Smooth muscle cell (in vitro differentiated cells): ENCODE results near the gene FREY1. TPM values are rescaled to one million over a fixed set of nuclear protein-coding genes. Genes with fewer than 3 reads are reported as not detected.
"Not testable (repeated sequence)": the region's sequence is repeated elsewhere in the genome, so short reads cannot be mapped to it uniquely, and the experiment has no call there.

Source experiments
- DNase-seq: peaks from one replicate; lab custom pipeline; 2025; ENCODE audit not compliant: unreplicated experiment; lab: John Stamatoyannopoulos, UW
- H2AFZ ChIP-seq: fragments of 200-600 bp; sonication (generic); 2 replicates; pipeline ENCODE4 v1.6.0; 2016; ENCODE audit warnings: antibody characterized with exemption, low read depth, mild to moderate bottlenecking
- H3F3A ChIP-seq: fragments of 200-600 bp; sonication (generic); 2 replicates; pipeline ENCODE4 v1.6.0; 2017; ENCODE audit warnings: antibody characterized with exemption, low read depth
- H3K27ac ChIP-seq: fragments of 200-600 bp; sonication (generic); 2 replicates; pipeline ENCODE4 v1.5.1; 2016; ENCODE audit warnings: low read depth, mild to moderate bottlenecking
- H3K27me3 ChIP-seq: fragments of 200-600 bp; sonication (generic); 2 replicates; pipeline ENCODE4 v1.6.1; 2016; ENCODE audit warnings: low read depth, mild to moderate bottlenecking
- H3K36me3 ChIP-seq: fragments of 200-600 bp; sonication (generic); 2 replicates; pipeline ENCODE4 v1.5.1; 2016; ENCODE audit warnings: low read depth
- H3K4me1 ChIP-seq: fragments of 200-600 bp; sonication (generic); 2 replicates; pipeline ENCODE4 v1.5.1; 2016; ENCODE audit warnings: low read depth
- H3K4me2 ChIP-seq: fragments of 200-600 bp; sonication (generic); 2 replicates; pipeline ENCODE4 v1.6.0; 2016; ENCODE audit warnings: mild to moderate bottlenecking
- H3K4me3 ChIP-seq: fragments of 200-600 bp; sonication (generic); 2 replicates; pipeline ENCODE4 v1.5.1; 2016; ENCODE audit warnings: mild to moderate bottlenecking
- H3K79me2 ChIP-seq: fragments of 200-600 bp; sonication (generic); 2 replicates; pipeline ENCODE4 v1.6.0; 2016; ENCODE audit warnings: low read depth, mild to moderate bottlenecking
- H3K9ac ChIP-seq: fragments of 200-600 bp; sonication (generic); 2 replicates; pipeline ENCODE4 v1.6.0; 2016; ENCODE audit warnings: low read depth
- H3K9me3 ChIP-seq: fragments of 200-600 bp; sonication (generic); replicated peaks from 2 replicates; pipeline ENCODE4 v1.5.1; 2016; ENCODE audit warnings: low read depth
- H4K20me1 ChIP-seq: fragments of 200-600 bp; sonication (generic); 2 replicates; pipeline ENCODE4 v1.6.0; 2016; ENCODE audit warnings: low read depth
- WGBS: methylation state at CpG from one replicate; pipeline ENCODE4 v1.1.7; 2016; ENCODE audit warnings: low lambda C conversion rate; 5-methylcytosine and 5-hydroxymethylcytosine counted together
- polyA plus RNA-seq: library from polyadenylated mRNA; unstranded; fragments of >200 nt; fragmentation: Nextera tagmentation; extraction: Ambion mirVana; gene quantifications from 2 replicates; pipeline ENCODE4 v1.2.1, GENCODE V29; 2016
- total RNA-seq: library from RNA; depleted of rRNA; stranded (reverse); fragments of >200 nt; gene quantifications from 2 replicates; pipeline ENCODE4 v1.2.3, GENCODE V29; 2014
- TF ChIP-seq, protein P1 (sequence below): fragments of 200-600 bp; sonication (generic); IDR thresholded peaks from 2 replicates; pipeline ENCODE4 v1.5.1; 2017; ENCODE audit warnings: borderline replicate concordance, mild to moderate bottlenecking, antibody characterized with exemption; ENCODE audit not compliant: insufficient read depth, poor library complexity, severe bottlenecking

The FREY1 gene
- total and polyA plus RNA-seq, 2 experiments from 2014 or later: 0.22 to 0.57 TPM

DNA sequence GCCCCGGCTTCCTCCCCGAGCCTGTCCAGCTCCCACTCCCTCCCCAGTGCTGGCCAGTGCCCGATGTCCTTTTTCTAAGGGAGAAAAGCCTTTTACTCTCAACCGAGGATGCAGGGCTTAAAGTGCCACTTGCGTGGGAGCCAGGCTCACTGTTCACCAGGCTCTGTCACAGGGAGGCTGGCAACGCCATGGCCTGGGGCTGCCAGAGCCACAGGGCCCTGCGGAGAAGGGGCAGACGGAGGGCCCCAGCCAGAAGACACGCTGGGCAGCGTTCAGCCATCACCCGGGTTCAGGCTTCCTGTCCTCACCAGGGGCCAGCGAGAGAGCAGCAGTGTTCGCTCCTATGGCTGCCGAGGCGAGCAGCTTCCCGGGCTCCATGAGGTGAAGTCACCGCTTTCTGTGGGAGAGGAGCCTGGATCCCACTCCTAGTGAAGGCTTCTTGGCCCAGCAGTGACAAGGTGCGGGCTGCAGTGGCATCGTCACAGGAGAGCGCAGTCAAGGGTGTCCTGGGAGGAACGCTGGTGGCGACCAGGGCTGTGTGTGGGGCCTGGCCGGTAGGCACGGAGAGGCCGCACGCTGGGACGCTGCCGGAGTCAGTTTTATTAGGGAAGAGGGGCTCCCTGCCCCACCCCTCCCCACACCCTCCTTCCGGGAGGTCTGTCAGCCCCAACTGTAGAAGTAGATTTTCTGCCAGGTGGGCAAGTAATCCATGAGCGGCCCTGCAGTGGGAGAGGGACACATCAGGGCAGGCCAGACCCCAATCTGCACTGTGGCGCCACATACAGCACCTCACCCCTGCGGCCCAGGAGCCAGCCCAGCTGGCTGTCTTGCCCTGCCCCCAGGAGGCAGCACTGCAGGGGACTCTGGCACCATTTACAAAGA is 2.8 kb upstream of the FREY1 start:
- no peak overlapping the region for H3K4me2 ChIP-seq
- H3K9ac ChIP-seq: no peak overlapping the region
- TF ChIP-seq, protein P1, sequence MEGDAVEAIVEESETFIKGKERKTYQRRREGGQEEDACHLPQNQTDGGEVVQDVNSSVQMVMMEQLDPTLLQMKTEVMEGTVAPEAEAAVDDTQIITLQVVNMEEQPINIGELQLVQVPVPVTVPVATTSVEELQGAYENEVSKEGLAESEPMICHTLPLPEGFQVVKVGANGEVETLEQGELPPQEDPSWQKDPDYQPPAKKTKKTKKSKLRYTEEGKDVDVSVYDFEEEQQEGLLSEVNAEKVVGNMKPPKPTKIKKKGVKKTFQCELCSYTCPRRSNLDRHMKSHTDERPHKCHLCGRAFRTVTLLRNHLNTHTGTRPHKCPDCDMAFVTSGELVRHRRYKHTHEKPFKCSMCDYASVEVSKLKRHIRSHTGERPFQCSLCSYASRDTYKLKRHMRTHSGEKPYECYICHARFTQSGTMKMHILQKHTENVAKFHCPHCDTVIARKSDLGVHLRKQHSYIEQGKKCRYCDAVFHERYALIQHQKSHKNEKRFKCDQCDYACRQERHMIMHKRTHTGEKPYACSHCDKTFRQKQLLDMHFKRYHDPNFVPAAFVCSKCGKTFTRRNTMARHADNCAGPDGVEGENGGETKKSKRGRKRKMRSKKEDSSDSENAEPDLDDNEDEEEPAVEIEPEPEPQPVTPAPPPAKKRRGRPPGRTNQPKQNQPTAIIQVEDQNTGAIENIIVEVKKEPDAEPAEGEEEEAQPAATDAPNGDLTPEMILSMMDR: no peak
- H3K27ac ChIP-seq: no peak overlapping the region
- 92% methylated on average over 31 of the region's 32 CpGs for WGBS
- H3F3A ChIP-seq: no peaks in the 10 kb centered on the region
- no peaks in the 10 kb centered on the region for H3K27me3 ChIP-seq
- H3K36me3 ChIP-seq: no peaks in the 10 kb centered on the region
- no peaks in the 10 kb centered on the region for H3K79me2 ChIP-seq
- no peaks in the 10 kb centered on the region for H3K9me3 ChIP-seq
- no peak for DNase-seq
- H4K20me1 ChIP-seq: no peaks in the 10 kb centered on the region
- no peaks in the 10 kb centered on the region for H3K4me1 ChIP-seq
- no peak overlapping the region for H2AFZ ChIP-seq
- H3K4me3 ChIP-seq: no peak overlapping the region

GRCh38 chr11:45907911-45908370 is 870 bp upstream of the FREY1 start:
- no peaks in the 10 kb centered on the region for H3K4me1 ChIP-seq
- H3K27ac ChIP-seq: no peak overlapping the region
- TF ChIP-seq, protein P1: no peak
- H3K36me3 ChIP-seq: no peaks in the 10 kb centered on the region
- no peaks in the 10 kb centered on the region for H4K20me1 ChIP-seq
- H3K9ac ChIP-seq: no peak overlapping the region
- no peak overlapping the region for H3K4me2 ChIP-seq
- H3K79me2 ChIP-seq: no peaks in the 10 kb centered on the region
- no peaks in the 10 kb centered on the region for H3K9me3 ChIP-seq
- H2AFZ ChIP-seq: no peak overlapping the region
- no peak overlapping the region for H3K4me3 ChIP-seq
- no peak for DNase-seq
- 93% methylated on average over 8 of the region's 8 CpGs for WGBS
- no peaks in the 10 kb centered on the region for H3F3A ChIP-seq
- no peaks in the 10 kb centered on the region for H3K27me3 ChIP-seq

DNA sequence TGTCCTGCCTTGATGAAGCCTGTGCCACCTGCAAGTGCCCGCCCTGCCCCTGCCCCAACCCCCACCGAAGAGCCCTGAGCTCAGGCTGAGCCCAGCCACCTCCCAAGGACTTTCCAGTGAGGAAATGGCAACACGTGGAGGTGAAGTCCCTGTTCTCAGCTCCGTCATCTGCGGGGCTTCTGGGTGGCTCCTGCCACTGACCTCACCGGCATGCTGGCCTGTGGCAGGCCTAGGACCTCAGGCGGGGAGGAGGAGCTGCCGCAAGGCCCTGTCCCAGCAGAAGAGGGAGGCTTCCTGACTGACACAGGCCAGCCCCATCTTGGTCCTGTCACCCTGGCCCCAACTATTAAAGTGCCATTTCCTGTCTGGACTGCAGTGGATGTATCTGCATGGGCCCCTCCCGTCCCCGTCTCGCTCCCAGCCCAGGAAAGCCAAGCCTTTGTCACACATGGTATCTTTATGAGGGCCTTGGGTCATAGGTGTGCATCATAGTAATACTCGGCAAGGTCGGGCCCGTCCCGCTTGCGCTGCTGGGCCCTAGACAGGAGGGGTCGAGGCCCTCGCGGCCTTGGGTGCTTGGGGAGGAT is 882 bp downstream of the FREY1 start:
- Histone ChIP-seq H3K79me2 (no peaks in the 10 kb centered on the region), H3K27ac (no peak overlapping the region), H3K36me3 (no peaks in the 10 kb centered on the region), H4K20me1 (peaks cover 6% of the 10 kb centered on the region), H3K9ac (no peak overlapping the region), H2AFZ (no peak overlapping the region), H3F3A (no peaks in the 10 kb centered on the region), H3K4me2 (no peak overlapping the region), H3K9me3 (no peaks in the 10 kb centered on the region), H3K4me3 (no peak overlapping the region), H3K27me3 (no peaks in the 10 kb centered on the region), H3K4me1 (no peaks in the 10 kb centered on the region)
- DNase-seq: no peak
- TF ChIP-seq, protein P1: no peak
- 83% methylated on average over 18 of the region's 19 CpGs for WGBS

- not testable (repeated sequence) for DNase-seq, H3F3A ChIP-seq, H3K4me1 ChIP-seq, H3K4me2 ChIP-seq, H4K20me1 ChIP-seq, H3K27me3 ChIP-seq, H3K9ac ChIP-seq, H3K27ac ChIP-seq, H3K79me2 ChIP-seq, H3K4me3 ChIP-seq, H3K9me3 ChIP-seq, H2AFZ ChIP-seq, H3K36me3 ChIP-seq
- WGBS: 98% methylated on average over 3 of the region's 6 CpGs
These were observed 1.5 kb downstream of the FREY1 start for GRCh38 chr11:45905576-45905975.
